PC-3 (cell line): ENCODE measurements around the gene KRTAP4-12.
"Not testable (repeated sequence)": the region's sequence is repeated elsewhere in the genome, so short reads cannot be mapped to it uniquely, and the experiment has no call there.

Experiments used
- CTCF ChIP-seq: fragments of 300-600 bp; sonication (generic); conservative IDR thresholded peaks from 2 replicates; pipeline ENCODE4 v1.5.1; 2017; ENCODE audit warnings: antibody characterized with exemption, low read depth, mild to moderate bottlenecking, low read length
- EZH2 ChIP-seq: fragments of 300-600 bp; sonication (generic); IDR thresholded peaks from one replicate; pipeline ENCODE4 v1.6.1; 2017; ENCODE audit warnings: antibody characterized with exemption, mild to moderate bottlenecking, low read length; ENCODE audit not compliant: unreplicated experiment
- EZH2phosphoT487 ChIP-seq: fragments of 300-600 bp; sonication (generic); IDR thresholded peaks from 2 replicates; pipeline ENCODE4 v1.6.1; 2018; ENCODE audit warnings: mild to moderate bottlenecking, antibody characterized with exemption, low read length, borderline replicate concordance

GRCh38 chr17:41088760-41089352, 35.1 kb downstream of the KRTAP4-12 start:
- not testable (repeated sequence) for TF ChIP-seq CTCF, EZH2, EZH2phosphoT487
